ENCODE measurements around the gene STK4. TPM values are rescaled to one million over a fixed set of nuclear protein-coding genes. Genes with fewer than 3 reads are reported as not detected.

Gene STK4
- total and polyA plus RNA-seq, 2 donors from 2014 or later, result 4.3 to 41.0 TPM

DNA sequence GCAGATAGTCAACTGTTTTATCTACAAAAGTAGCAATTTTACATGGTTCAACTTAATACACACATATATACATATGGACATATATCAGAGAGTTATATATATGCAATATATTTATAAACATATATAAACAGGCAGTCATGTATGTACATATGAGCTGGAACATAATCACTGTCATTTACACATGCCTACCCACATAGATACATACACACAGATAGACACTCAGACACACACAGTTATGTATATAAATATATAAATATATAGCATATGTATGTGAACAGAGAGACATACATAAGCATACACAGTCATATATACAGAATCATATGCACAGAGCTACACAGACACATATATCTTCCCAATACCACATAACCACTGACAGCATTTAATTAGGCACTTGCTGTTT is 146.4 kb downstream of the STK4 start:
- TF ChIP-seq, protein P1, sequence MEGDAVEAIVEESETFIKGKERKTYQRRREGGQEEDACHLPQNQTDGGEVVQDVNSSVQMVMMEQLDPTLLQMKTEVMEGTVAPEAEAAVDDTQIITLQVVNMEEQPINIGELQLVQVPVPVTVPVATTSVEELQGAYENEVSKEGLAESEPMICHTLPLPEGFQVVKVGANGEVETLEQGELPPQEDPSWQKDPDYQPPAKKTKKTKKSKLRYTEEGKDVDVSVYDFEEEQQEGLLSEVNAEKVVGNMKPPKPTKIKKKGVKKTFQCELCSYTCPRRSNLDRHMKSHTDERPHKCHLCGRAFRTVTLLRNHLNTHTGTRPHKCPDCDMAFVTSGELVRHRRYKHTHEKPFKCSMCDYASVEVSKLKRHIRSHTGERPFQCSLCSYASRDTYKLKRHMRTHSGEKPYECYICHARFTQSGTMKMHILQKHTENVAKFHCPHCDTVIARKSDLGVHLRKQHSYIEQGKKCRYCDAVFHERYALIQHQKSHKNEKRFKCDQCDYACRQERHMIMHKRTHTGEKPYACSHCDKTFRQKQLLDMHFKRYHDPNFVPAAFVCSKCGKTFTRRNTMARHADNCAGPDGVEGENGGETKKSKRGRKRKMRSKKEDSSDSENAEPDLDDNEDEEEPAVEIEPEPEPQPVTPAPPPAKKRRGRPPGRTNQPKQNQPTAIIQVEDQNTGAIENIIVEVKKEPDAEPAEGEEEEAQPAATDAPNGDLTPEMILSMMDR (IDR thresholded peaks at IDR 0.05; ENCODE audit: borderline replicate concordance, extremely low read depth, insufficient read depth), result no peak
- intact Hi-C loops (cut with DNase I), result no loop called here
- no peak for FAIRE-seq
- Histone ChIP-seq H3K9ac (ENCODE audit: low read length in 3 of 3) (no peak overlapping the region), H3K9me3 (ENCODE audit: control insufficient read depth in 2 of 3, insufficient read depth in 1 of 3, low read length in 3 of 3) (no peaks in the 10 kb centered on the region), H3K4me1 (ENCODE audit: control insufficient read depth in 2 of 3, insufficient read depth in 2 of 3, low read depth in 1 of 3, low read length in 3 of 3) (no peaks in the 10 kb centered on the region), H3K36me3 (ENCODE audit: control insufficient read depth in 2 of 3, insufficient read depth in 3 of 3, low read length in 3 of 3) (no peaks in the 10 kb centered on the region), H3K27me3 (ENCODE audit: control insufficient read depth, insufficient read depth, low read length) (no peaks in the 10 kb centered on the region), H3K4me3 (ENCODE audit: low read length in 3 of 3) (no peak overlapping the region), H3K27ac (ENCODE audit: low read depth in 2 of 2, low read length in 2 of 2) (no peak overlapping the region)
- no peak for DNase-seq

- Histone ChIP-seq H3K9me3 (ENCODE audit: control insufficient read depth in 2 of 3, insufficient read depth in 1 of 3, low read length in 3 of 3) (no peaks in the 10 kb centered on the region), H3K27me3 (ENCODE audit: control insufficient read depth, insufficient read depth, low read length) (no peaks in the 10 kb centered on the region), H3K36me3 (ENCODE audit: control insufficient read depth in 2 of 3, insufficient read depth in 3 of 3, low read length in 3 of 3) (no peaks in the 10 kb centered on the region), H3K27ac (ENCODE audit: low read depth in 2 of 2, low read length in 2 of 2) (no peak overlapping the region), H3K4me3 (ENCODE audit: low read length in 3 of 3) (no peak overlapping the region), H3K9ac (ENCODE audit: low read length in 3 of 3) (no peak overlapping the region), H3K4me1 (ENCODE audit: control insufficient read depth in 2 of 3, insufficient read depth in 2 of 3, low read depth in 1 of 3, low read length in 3 of 3) (no peaks in the 10 kb centered on the region)
- FAIRE-seq (no peak), DNase-seq (no peak)
- intact Hi-C loops (cut with DNase I), result no loop called here
- TF ChIP-seq, protein P1 (IDR thresholded peaks at IDR 0.05; ENCODE audit: borderline replicate concordance, extremely low read depth, insufficient read depth), result no peak
Measured at GRCh38 chr20:45113865-45114264, 147.6 kb downstream of the STK4 start.

DNA sequence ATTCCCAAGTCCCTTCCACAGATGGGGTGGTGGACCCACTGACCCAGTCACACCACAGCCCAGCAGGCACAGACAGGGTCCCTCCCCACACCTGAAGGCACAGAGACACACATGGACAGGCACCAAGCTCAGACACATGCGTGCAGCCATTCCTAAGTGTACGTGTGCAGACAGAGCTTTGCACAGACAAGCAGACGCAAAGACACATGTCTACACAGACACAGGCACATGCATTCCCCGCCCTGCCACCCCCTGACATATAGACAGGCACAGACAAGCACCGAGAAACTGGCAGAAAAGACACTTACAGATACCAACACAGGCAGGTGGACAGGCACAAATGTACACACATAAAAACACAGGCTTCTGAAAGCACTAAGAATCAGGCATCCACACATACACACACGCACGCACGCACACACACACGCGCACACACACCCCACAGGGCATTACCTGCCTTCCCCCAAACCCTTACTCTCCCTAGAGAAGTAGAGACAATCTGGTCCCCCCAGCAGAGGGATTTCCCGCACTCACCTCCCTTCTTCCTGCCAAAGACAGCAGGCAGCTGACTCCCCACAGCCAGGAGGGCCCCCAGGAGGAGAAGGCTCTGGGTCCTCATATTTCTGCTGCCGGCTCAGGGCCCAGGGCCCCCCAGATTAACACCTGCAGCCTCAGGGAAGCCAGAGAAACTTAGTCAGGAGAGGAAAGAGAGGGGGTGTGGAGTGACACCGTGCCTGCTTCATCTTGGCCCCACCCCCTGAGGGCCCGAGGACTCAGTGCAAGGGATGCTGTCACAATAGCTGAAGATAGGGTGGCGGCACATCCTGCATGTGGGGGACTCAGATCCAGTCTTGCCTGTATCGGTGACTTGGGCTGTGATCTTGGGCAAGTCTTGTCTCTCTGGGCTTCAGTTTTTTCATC is 148.4 kb downstream of the STK4 start, which contains the start of gene WFDC5:
WFDC5 (minus strand) TSS at position 710 of the 921 bp plus-strand sequence; CDS start at position 619, 91 bp downstream.
- no peak for DNase-seq

More for the DNA sequence above, 148.4 kb downstream of the STK4 start, which contains the start of gene WFDC5:
- no peak within 1 kb of the TSS for H3K9ac ChIP-seq (ENCODE audit: low read length in 3 of 3)
- H3K36me3 ChIP-seq (ENCODE audit: control insufficient read depth in 2 of 3, insufficient read depth in 3 of 3, low read length in 3 of 3), result no peaks in the 10 kb centered on the region
- H3K4me1 ChIP-seq (ENCODE audit: control insufficient read depth in 2 of 3, insufficient read depth in 2 of 3, low read depth in 1 of 3, low read length in 3 of 3), result no peaks in the 10 kb centered on the region
- intact Hi-C loops (cut with DNase I), result no loop called here
- no peak for FAIRE-seq
- TF ChIP-seq, protein P1 (IDR thresholded peaks at IDR 0.05; ENCODE audit: borderline replicate concordance, extremely low read depth, insufficient read depth), result no peak
- H3K27me3 ChIP-seq (ENCODE audit: control insufficient read depth, insufficient read depth, low read length), result no peaks in the 10 kb centered on the region
- H3K27ac ChIP-seq (ENCODE audit: low read depth in 2 of 2, low read length in 2 of 2), result no peak within 1 kb of the TSS
- no peak within 1 kb of the TSS for H3K4me3 ChIP-seq (ENCODE audit: low read length in 3 of 3)
- H3K9me3 ChIP-seq (ENCODE audit: control insufficient read depth in 2 of 3, insufficient read depth in 1 of 3, low read length in 3 of 3), result no peaks in the 10 kb centered on the region

All from kidney (tissue), 14 donors.